Cardiac fibroblast (primary cell): Measurements from ENCODE around the gene RNF181.
"Not testable (repeated sequence)": the region's sequence is repeated elsewhere in the genome, so short reads cannot be mapped to it uniquely, and the experiment has no call there.

Source experiments
- DNase-seq, 2 donors: peaks; one replicate each; pipeline versions ENCODE4 v3.0.0 to v3.0.0-alpha.2; 2010; ENCODE audit warnings: low read depth in 2 of 2
- H3K4me3 ChIP-seq, 2 donors: replicated peaks in 1 of 2; 1 replicate in 1 of 2; 2 replicates in 1 of 2; pipeline ENCODE4 v1.5.1; 2011; ENCODE audit warnings: low read depth in 2 of 2, low read length in 2 of 2, mild to moderate bottlenecking in 2 of 2, moderate library complexity in 1 of 2
- CTCF ChIP-seq: IDR thresholded peaks from one replicate; pipeline ENCODE4 v1.5.1; 2011; ENCODE audit warnings: low read depth, mild to moderate bottlenecking, low read length, inconsistent platforms

RNF181 gene

GRCh38 chr2:85600951-85601770, 5.6 kb downstream of the RNF181 start:
- TF ChIP-seq CTCF, result no peak
- no peak for DNase-seq
- peak overlapping the region; percentile 82 to 91 for H3K4me3 ChIP-seq

GRCh38 chr2:85601771-85602475, 6.4 kb downstream of the RNF181 start:
- DNase-seq, result peak; percentile 36 to 69
- no peak for TF ChIP-seq CTCF

GRCh38 chr2:85602476-85603234, 7.1 kb downstream of the RNF181 start, which contains the start of gene TMEM150A:
TSS of gene TMEM150A (minus strand) at chr2:85602698. CDS start at chr2:85601948, 750 bp downstream.
- peak within 1 kb of the TSS; percentile 91 to 92 for H3K4me3 ChIP-seq
- TF ChIP-seq CTCF, result no peak
- peak; percentile 87 to 94 for DNase-seq

More at GRCh38 chr2:85601771-85602475, 6.4 kb downstream of the RNF181 start:
- peak overlapping the region; percentile 82 to 91 for H3K4me3 ChIP-seq

- DNase-seq, result not testable (repeated sequence)
- H3K4me3 ChIP-seq, result peak overlapping the region in 1 of 2 donors; percentile 24
Observed at GRCh38 chr2:85604133-85604444, 8.5 kb downstream of the RNF181 start.

GRCh38 chr2:85604568-85605339, 9.2 kb downstream of the RNF181 start:
- no peak overlapping the region for H3K4me3 ChIP-seq
- peak; percentile 40 to 49 for DNase-seq
- TF ChIP-seq CTCF, result no peak

- H3K4me3 ChIP-seq, result no peak overlapping the region
- no peak for TF ChIP-seq CTCF
- DNase-seq, result peak; percentile 91 to 92
Observed at GRCh38 chr2:85605406-85606115, 10.0 kb downstream of the RNF181 start.
